ENCODE results near the gene PDIA6. TPM values are rescaled to one million over a fixed set of nuclear protein-coding genes. Genes with fewer than 3 reads are reported as not detected.

Gene PDIA6
- total and polyA plus RNA-seq, 2 of the 4 experiments (the other 2 are of a cell fraction): 204 to 349 TPM

DNA sequence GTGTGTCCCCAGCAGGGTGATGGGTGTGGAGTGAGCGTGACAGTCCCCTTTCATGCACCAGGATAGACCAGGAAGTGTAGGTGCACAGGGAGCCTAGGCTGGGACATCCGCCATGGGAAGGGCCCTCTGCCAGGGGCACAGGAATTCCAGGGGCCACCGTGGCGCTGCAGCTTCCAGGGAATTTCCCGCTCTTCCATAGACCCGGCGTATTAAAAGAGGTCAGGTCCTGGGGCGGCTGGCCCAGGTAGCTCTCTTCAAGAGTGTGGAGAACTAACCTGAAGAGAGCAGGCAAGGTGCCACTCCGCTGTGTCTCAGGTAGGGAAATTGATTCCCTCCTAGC, 49.2 kb downstream of the PDIA6 start:
- Histone ChIP-seq H2AFZ (replicated peaks; ENCODE audit: low read length, poor library complexity) (no peak overlapping the region), H3K36me3 (ENCODE audit: control insufficient read depth, insufficient read depth, low read length) (no peaks in the 10 kb centered on the region), H3K18ac (ENCODE audit: low read depth, low read length) (no peak overlapping the region), H2BK5ac (ENCODE audit: low read depth, low read length, poor library complexity, severe bottlenecking) (no peak overlapping the region), H3K4me2 (ENCODE audit: low read depth, low read length) (no peak overlapping the region), H4K20me1 (ENCODE audit: insufficient read depth, low read length) (no peaks in the 10 kb centered on the region), H4K8ac (ENCODE audit: low read depth in 2 of 2, low read length in 2 of 2) (no peak overlapping the region), H2BK120ac (ENCODE audit: low read depth, low read length) (no peak overlapping the region), H3K9me1 (ENCODE audit: insufficient read depth, low read length) (no peaks in the 10 kb centered on the region), H3K4ac (ENCODE audit: low read depth, low read length) (no peak overlapping the region), H3K27me3 (ENCODE audit: control insufficient read depth, insufficient read depth, low read length) (peaks cover 32% of the 10 kb centered on the region; the same call in 1 of the 2 replicates), H3K9me3 (ENCODE audit: control insufficient read depth, insufficient read depth, low read length) (no peaks in the 10 kb centered on the region), H3K27ac (ENCODE audit: insufficient read depth, low read length) (no peak overlapping the region), H2BK15ac (ENCODE audit: low read depth, low read length) (no peak overlapping the region), H4K91ac (ENCODE audit: insufficient read depth, low read depth, low read length) (no peak overlapping the region), H3K14ac (replicated peaks; ENCODE audit: low read depth, low read length) (no peak overlapping the region), H4K5ac (ENCODE audit: low read depth, low read length) (no peak overlapping the region), H3K4me1 (ENCODE audit: control insufficient read depth, insufficient read depth, low read length) (no peaks in the 10 kb centered on the region), H3K56ac (ENCODE audit: extremely low read depth, insufficient read depth, low read length) (no peak overlapping the region), H2AK5ac (ENCODE audit: low read depth, low read length) (no peak overlapping the region), H3K9ac (ENCODE audit: low read depth, low read length) (no peak overlapping the region), H3K4me3 (ENCODE audit: insufficient read depth, low read depth, low read length) (no peak overlapping the region), H3K79me1 (ENCODE audit: low read depth in 1 of 2, low read length in 2 of 2) (no peaks in the 10 kb centered on the region), H2AK9ac (replicated peaks; ENCODE audit: low read depth, low read length, poor library complexity) (no peak overlapping the region), H3K23ac (ENCODE audit: low read depth, low read length) (no peak overlapping the region), H2BK20ac (ENCODE audit: low read depth, low read length) (no peak overlapping the region)
- intact Hi-C loops (cut with micrococcal nuclease) (no loop called here), in situ Hi-C loops (cut with MboI; ENCODE audit: low sequenced_read_pairs) (no loop called here), dilution Hi-C loops (cut with HindIII; ENCODE audit: low sequenced_read_pairs, unreplicated experiment) (no loop called here)
- DNase-seq (no peak), ATAC-seq (ENCODE audit: low read depth) (no peak)
- CTCF ChIA-PET: no interaction called here
- no peak for TF ChIP-seq CHD1 (IDR thresholded peaks at IDR 0.05; ENCODE audit: low read depth, low read length)
- TF ChIP-seq FOS (IDR thresholded peaks at IDR 0.05; ENCODE audit: low read depth, low read length): no peak
- no peak for TF ChIP-seq RAD21 (IDR thresholded peaks at IDR 0.05; ENCODE audit: low read length)
- no peak for TF ChIP-seq RCOR1 (IDR thresholded peaks at IDR 0.05; ENCODE audit: insufficient replicate concordance, low read length)
- no peak for TF ChIP-seq CEBPB (IDR thresholded peaks at IDR 0.05; ENCODE audit: low read depth, low read length)
- TF ChIP-seq, protein P1, sequence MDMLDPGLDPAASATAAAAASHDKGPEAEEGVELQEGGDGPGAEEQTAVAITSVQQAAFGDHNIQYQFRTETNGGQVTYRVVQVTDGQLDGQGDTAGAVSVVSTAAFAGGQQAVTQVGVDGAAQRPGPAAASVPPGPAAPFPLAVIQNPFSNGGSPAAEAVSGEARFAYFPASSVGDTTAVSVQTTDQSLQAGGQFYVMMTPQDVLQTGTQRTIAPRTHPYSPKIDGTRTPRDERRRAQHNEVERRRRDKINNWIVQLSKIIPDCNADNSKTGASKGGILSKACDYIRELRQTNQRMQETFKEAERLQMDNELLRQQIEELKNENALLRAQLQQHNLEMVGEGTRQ (IDR thresholded peaks at IDR 0.05; ENCODE audit: low read depth, low read length): no peak
- no peak for TF ChIP-seq SMC3 (IDR thresholded peaks at IDR 0.05; ENCODE audit: low read depth, low read length)
- no peak for TF ChIP-seq MAFK (IDR thresholded peaks at IDR 0.05; ENCODE audit: low read depth, low read length)
- TF ChIP-seq RFX5 (IDR thresholded peaks at IDR 0.05; ENCODE audit: low read depth, low read length): no peak
- TF ChIP-seq, protein P2, sequence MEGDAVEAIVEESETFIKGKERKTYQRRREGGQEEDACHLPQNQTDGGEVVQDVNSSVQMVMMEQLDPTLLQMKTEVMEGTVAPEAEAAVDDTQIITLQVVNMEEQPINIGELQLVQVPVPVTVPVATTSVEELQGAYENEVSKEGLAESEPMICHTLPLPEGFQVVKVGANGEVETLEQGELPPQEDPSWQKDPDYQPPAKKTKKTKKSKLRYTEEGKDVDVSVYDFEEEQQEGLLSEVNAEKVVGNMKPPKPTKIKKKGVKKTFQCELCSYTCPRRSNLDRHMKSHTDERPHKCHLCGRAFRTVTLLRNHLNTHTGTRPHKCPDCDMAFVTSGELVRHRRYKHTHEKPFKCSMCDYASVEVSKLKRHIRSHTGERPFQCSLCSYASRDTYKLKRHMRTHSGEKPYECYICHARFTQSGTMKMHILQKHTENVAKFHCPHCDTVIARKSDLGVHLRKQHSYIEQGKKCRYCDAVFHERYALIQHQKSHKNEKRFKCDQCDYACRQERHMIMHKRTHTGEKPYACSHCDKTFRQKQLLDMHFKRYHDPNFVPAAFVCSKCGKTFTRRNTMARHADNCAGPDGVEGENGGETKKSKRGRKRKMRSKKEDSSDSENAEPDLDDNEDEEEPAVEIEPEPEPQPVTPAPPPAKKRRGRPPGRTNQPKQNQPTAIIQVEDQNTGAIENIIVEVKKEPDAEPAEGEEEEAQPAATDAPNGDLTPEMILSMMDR (conservative IDR thresholded peaks at IDR 0.05; ENCODE audit: low read depth, low read length): no peak
- TF ChIP-seq NFE2L2 (IDR thresholded peaks at IDR 0.05; ENCODE audit: low read depth, low read length): no peak
- no peak for TF ChIP-seq BHLHE40 (IDR thresholded peaks at IDR 0.05; ENCODE audit: low read depth, low read length)
- TF ChIP-seq POLR2A (IDR thresholded peaks at IDR 0.05; ENCODE audit: low read depth, low read length): no peak
- TF ChIP-seq, protein P3, sequence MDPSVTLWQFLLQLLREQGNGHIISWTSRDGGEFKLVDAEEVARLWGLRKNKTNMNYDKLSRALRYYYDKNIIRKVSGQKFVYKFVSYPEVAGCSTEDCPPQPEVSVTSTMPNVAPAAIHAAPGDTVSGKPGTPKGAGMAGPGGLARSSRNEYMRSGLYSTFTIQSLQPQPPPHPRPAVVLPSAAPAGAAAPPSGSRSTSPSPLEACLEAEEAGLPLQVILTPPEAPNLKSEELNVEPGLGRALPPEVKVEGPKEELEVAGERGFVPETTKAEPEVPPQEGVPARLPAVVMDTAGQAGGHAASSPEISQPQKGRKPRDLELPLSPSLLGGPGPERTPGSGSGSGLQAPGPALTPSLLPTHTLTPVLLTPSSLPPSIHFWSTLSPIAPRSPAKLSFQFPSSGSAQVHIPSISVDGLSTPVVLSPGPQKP (IDR thresholded peaks at IDR 0.05; ENCODE audit: borderline replicate concordance, low read depth, low read length): no peak
- WGBS, 2 experiments (ENCODE audit: extremely low coverage in 2 of 2, insufficient read length in 1 of 2): 89% methylated on average over 4 of the region's 9 CpGs; no CpG with 5 or more reads in 1 of the 2 experiments
- BruUV-seq (replicated peaks): no TSS peak
- POLR2A ChIA-PET (ENCODE audit: unreplicated experiment): no interaction called here
